GM12873 (cell line): Measurements from ENCODE around the gene TRIO.

ENCODE experiments used
- TF ChIP-seq, protein P1 (sequence below): IDR thresholded peaks from 2 replicates; pipeline ENCODE4 v1.5.1; 2012; ENCODE audit warnings: low read depth, mild to moderate bottlenecking, moderate library complexity, low read length, control low read depth; ENCODE audit not compliant: insufficient read depth; ENCODE audit errors: missing control alignments

The TRIO gene

GRCh38 chr5:14380712-14381111 is 237.6 kb downstream of the TRIO start:
- TF ChIP-seq, protein P1, sequence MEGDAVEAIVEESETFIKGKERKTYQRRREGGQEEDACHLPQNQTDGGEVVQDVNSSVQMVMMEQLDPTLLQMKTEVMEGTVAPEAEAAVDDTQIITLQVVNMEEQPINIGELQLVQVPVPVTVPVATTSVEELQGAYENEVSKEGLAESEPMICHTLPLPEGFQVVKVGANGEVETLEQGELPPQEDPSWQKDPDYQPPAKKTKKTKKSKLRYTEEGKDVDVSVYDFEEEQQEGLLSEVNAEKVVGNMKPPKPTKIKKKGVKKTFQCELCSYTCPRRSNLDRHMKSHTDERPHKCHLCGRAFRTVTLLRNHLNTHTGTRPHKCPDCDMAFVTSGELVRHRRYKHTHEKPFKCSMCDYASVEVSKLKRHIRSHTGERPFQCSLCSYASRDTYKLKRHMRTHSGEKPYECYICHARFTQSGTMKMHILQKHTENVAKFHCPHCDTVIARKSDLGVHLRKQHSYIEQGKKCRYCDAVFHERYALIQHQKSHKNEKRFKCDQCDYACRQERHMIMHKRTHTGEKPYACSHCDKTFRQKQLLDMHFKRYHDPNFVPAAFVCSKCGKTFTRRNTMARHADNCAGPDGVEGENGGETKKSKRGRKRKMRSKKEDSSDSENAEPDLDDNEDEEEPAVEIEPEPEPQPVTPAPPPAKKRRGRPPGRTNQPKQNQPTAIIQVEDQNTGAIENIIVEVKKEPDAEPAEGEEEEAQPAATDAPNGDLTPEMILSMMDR, result no peak

DNA sequence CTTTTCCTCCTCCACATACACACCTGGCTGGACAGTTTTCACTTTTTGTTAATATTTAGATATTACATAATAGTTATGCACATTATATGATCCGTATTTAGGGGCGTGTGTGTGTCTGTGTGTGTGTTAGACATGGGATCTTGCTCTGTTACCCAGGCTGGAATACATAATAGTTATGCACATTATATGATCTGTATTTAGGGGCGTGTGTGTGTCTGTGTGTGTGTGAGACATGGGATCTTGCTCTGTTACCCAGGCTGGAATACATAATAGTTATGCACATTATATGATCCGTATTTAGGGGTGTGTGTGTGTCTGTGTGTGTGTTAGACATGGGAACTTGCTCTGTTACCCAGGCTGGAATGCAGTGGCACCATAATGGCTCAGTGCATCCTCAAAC is 239.5 kb downstream of the TRIO start:
- TF ChIP-seq, protein P1, result no peak

DNA sequence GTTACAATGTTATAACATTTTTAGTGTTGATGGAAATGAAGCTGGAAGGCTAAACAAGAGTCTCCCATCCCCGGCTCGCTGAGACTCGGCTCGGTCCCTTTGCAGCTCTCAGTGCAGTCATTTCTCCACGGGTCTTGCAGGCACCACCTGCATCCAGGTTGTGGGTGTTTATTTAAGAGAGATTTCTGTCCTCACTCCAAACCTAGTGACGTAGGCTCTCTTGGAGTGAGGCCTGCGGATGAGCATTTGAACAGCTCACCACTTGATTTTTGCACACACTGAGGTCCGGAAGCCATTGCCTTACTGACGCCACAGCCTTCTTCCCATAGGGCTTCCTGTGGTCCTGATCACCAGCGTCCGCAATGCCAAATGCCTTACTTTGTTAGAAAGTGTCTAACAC is 240.8 kb downstream of the TRIO start:
- TF ChIP-seq, protein P1, result no peak

- TF ChIP-seq, protein P1, result no peak
Observed at GRCh38 chr5:14385019-14385418, 241.9 kb downstream of the TRIO start.

- TF ChIP-seq, protein P1, result no peak
Observed at GRCh38 chr5:14386884-14387624, 243.9 kb downstream of the TRIO start.

- TF ChIP-seq, protein P1, result no peak
Observed at GRCh38 chr5:14388741-14389140, 245.6 kb downstream of the TRIO start.

DNA sequence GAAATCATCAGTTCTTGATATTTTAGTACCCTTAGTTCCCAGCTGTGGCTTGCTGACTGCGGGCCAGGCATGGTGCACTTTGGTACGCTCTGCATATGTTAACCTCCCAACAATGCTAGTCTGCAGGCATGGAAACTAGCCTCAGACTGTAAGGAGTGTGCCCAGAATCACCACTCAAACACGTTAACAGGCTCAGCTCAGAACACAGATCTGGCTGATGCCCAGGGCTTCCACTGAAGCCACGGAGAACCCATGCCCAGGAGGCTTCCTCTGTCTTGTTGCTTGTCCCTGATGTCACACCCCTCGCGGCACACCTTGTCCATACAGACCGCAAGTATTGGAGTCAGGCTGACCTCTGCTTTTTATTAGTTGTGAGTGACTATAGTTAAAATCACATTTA is 251.2 kb downstream of the TRIO start:
- TF ChIP-seq, protein P1, result no peak
